Measurements from ENCODE around the gene ROR2. TPM values are rescaled to one million over a fixed set of nuclear protein-coding genes. Genes with fewer than 3 reads are reported as not detected.

ROR2 gene
- total RNA-seq, 1 experiment from 2014 or later: 5.9 TPM

DNA sequence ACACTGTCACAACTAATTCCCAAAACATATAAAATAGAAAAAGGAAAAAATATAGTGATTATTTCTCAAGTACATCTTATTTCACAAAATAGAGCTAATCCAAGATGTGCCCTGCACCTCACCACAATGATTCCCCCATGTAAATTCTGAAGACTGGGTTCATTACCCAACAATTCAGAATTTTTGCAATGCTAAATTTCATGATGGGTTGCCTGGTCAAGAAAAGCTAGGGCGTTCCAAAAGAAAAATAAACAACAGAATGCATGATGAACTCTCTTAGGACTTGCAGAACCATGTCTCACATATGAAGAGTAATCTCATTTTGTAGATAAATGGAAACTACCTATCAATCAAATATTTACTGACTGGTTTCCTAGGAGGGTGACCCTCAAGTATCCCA is 266.8 kb downstream of the ROR2 start:
- CTCF ChIA-PET: no interaction called here
- BruUV-seq (replicated peaks): no TSS peak
- H3K36me3 ChIP-seq (ENCODE audit: control insufficient read depth, insufficient read depth, low read length): no peaks in the 10 kb centered on the region

DNA sequence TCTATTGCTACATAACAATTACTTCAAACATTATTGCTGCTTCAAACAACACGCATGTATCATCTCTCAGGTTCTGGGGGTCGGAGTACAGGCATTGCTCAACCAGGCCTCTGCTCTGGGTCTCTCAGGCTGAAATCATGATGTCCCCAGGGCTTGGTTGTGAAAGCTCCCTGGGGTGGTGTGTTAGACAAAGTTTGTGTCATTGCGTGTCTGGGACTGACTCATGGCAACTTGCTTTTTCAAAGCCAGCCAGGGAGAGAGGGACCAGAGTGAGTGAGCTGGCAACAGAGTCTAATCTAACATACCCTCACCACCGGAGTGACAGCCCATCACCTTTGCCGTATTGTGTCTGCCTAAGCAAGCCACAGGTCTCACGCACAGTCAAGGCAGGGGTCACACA is 267.2 kb downstream of the ROR2 start:
- intact Hi-C loops (cut with micrococcal nuclease; ENCODE audit: unreplicated experiment) (no loop called here), in situ Hi-C loops (cut with HindIII; ENCODE audit: low pct_unique_long_range_greater_than_20kb, low sequenced_read_pairs) (no loop called here)
- Histone ChIP-seq H3K27me3 (ENCODE audit: control insufficient read depth, insufficient read depth, low read length) (no peaks in the 10 kb centered on the region), H3K4me3 (ENCODE audit: low read depth in 2 of 2, low read length in 2 of 2) (no peak overlapping the region), H3K36me3 (ENCODE audit: control insufficient read depth, insufficient read depth, low read length) (no peaks in the 10 kb centered on the region), H3K4me1 (ENCODE audit: control insufficient read depth, insufficient read depth, low read length) (no peaks in the 10 kb centered on the region), H3K9me3 (ENCODE audit: control insufficient read depth, insufficient read depth, low read depth, low read length) (no peaks in the 10 kb centered on the region), H3K27ac (ENCODE audit: low read length) (no peak overlapping the region)
- ATAC-seq: no peak
- DNase-seq (ENCODE audit: low read depth, low spot score): no peak
- TF ChIP-seq POLR2AphosphoS5 (IDR thresholded peaks at IDR 0.05; ENCODE audit: low read depth, low read length) (no peak), TCF7L2 (IDR thresholded peaks at IDR 0.05; ENCODE audit: low read depth, low read length) (no peak), CTCF (IDR thresholded peaks at IDR 0.05) (no peak), SIN3A (IDR thresholded peaks at IDR 0.05; ENCODE audit: borderline replicate concordance, insufficient read depth, low read depth, low read length) (no peak), REST (IDR thresholded peaks at IDR 0.05; ENCODE audit: insufficient read depth in 1 of 2, low read depth in 2 of 2, low read length in 1 of 2) (no peak)
- ChIA-PET CTCF (no interaction called here), POLR2A (no interaction called here)
- BruUV-seq (replicated peaks): no TSS peak

More for the DNA sequence above, 266.8 kb downstream of the ROR2 start:
- Histone ChIP-seq H3K9me3 (ENCODE audit: control insufficient read depth, insufficient read depth, low read depth, low read length) (no peaks in the 10 kb centered on the region), H3K27me3 (ENCODE audit: control insufficient read depth, insufficient read depth, low read length) (no peaks in the 10 kb centered on the region), H3K27ac (ENCODE audit: low read length) (no peak overlapping the region), H3K4me1 (ENCODE audit: control insufficient read depth, insufficient read depth, low read length) (no peaks in the 10 kb centered on the region), H3K4me3 (ENCODE audit: low read depth in 2 of 2, low read length in 2 of 2) (no peak overlapping the region)
- ATAC-seq (no peak), DNase-seq (ENCODE audit: low read depth, low spot score) (no peak)
- no peak for TF ChIP-seq TCF7L2 (IDR thresholded peaks at IDR 0.05; ENCODE audit: low read depth, low read length)
- no peak for TF ChIP-seq CTCF (IDR thresholded peaks at IDR 0.05)
- TF ChIP-seq SIN3A (IDR thresholded peaks at IDR 0.05; ENCODE audit: borderline replicate concordance, insufficient read depth, low read depth, low read length): no peak
- no peak for TF ChIP-seq POLR2AphosphoS5 (IDR thresholded peaks at IDR 0.05; ENCODE audit: low read depth, low read length)
- no peak for TF ChIP-seq REST (IDR thresholded peaks at IDR 0.05; ENCODE audit: insufficient read depth in 1 of 2, low read depth in 2 of 2, low read length in 1 of 2)
- in situ Hi-C loops (cut with HindIII; ENCODE audit: low pct_unique_long_range_greater_than_20kb, low sequenced_read_pairs): no loop called here
- intact Hi-C loops (cut with micrococcal nuclease; ENCODE audit: unreplicated experiment): no loop called here
- POLR2A ChIA-PET: no interaction called here

All from Panc1 (cell line).